HepG2 (cell line): ENCODE measurements around the gene PAPPA.

Experiments used
- POLR2A ChIP-seq, 2 experiments: IDR thresholded peaks; 2 replicates each; pipeline ENCODE4 v1.6.1; 2011; ENCODE audit warnings: low read depth in 2 of 2, low read length in 2 of 2, mild to moderate bottlenecking in 1 of 2, moderate library complexity in 1 of 2; ENCODE audit not compliant: insufficient read depth in 1 of 2
- TCF12 ChIP-seq, 2 experiments: fragments of 450-650 bp in 1 of 2; sonication (generic) in 1 of 2; formaldehyde crosslinking in 1 of 2; IDR thresholded peaks; 2 replicates each; pipeline versions ENCODE4 v1.6.1 to v1.8.0; 2017 to 2022; ENCODE audit warnings: antibody characterized with exemption in 1 of 2, mild to moderate bottlenecking in 1 of 2, missing genetic modification reagents in 1 of 2, moderate library complexity in 1 of 2

- no peak for TF ChIP-seq TCF12 (IDR thresholded peaks at IDR 0.05)
- TF ChIP-seq TCF12 (CRISPR knock-in tag; IDR thresholded peaks at IDR 0.05): no peak
- TF ChIP-seq POLR2A (IDR thresholded peaks at IDR 0.05; ENCODE audit: insufficient read depth in 1 of 2, low read depth in 2 of 2, low read length in 2 of 2): no peak
Measured at GRCh38 chr9:116432051-116432450, 278.5 kb downstream of the PAPPA start.
